Hepatocyte (in vitro differentiated cells): ENCODE measurements around the gene SNX5.

Experiments
- EZH2phosphoT487 ChIP-seq: fragments of 200-600 bp; sonication (generic); IDR thresholded peaks from one replicate; pipeline ENCODE4 v1.6.1; 2018; ENCODE audit warnings: antibody characterized with exemption, mild to moderate bottlenecking, low read depth, moderate library complexity; ENCODE audit not compliant: unreplicated experiment, severe bottlenecking
- TF ChIP-seq, protein P1 (sequence below): fragments of 200-600 bp; sonication (generic); IDR thresholded peaks from 2 replicates; pipeline ENCODE4 v1.5.1; 2016; ENCODE audit warnings: antibody characterized with exemption, mild to moderate bottlenecking; ENCODE audit not compliant: poor library complexity

DNA sequence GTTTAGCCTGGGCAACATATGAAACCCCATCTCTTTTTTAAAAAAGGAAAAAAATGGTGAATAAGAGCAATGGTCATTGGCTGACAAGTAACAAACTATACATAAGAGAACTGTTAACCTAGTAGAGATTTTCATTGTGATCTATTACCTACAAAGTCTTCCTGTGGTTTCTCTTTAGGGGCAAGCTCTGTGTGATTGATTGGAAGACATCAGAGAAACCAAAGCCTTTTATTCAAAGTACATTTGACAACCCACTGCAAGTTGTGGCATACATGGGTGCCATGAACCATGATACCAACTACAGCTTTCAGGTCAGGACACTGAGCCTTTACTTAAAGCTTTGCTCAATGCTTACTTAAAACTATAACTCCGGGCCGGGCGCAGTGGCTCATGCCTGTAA lies 19.4 kb upstream of the SNX5 start:
- TF ChIP-seq, protein P1, sequence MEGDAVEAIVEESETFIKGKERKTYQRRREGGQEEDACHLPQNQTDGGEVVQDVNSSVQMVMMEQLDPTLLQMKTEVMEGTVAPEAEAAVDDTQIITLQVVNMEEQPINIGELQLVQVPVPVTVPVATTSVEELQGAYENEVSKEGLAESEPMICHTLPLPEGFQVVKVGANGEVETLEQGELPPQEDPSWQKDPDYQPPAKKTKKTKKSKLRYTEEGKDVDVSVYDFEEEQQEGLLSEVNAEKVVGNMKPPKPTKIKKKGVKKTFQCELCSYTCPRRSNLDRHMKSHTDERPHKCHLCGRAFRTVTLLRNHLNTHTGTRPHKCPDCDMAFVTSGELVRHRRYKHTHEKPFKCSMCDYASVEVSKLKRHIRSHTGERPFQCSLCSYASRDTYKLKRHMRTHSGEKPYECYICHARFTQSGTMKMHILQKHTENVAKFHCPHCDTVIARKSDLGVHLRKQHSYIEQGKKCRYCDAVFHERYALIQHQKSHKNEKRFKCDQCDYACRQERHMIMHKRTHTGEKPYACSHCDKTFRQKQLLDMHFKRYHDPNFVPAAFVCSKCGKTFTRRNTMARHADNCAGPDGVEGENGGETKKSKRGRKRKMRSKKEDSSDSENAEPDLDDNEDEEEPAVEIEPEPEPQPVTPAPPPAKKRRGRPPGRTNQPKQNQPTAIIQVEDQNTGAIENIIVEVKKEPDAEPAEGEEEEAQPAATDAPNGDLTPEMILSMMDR: no peak
- no peak for TF ChIP-seq EZH2phosphoT487
